Esophagus squamous epithelium (tissue), 4 donors: ENCODE measurements around the gene PIGL.

Source experiments
- CTCF ChIP-seq, 6 experiments: fragments of 450-650 bp in 4 of 6; fragments of 200-600 bp in 2 of 6; sonication (generic) in 2 of 6; IDR thresholded peaks; one replicate each; pipeline ENCODE4 v1.5.1; 2016 to 2019; ENCODE audit warnings: antibody characterized with exemption in 6 of 6, mild to moderate bottlenecking in 4 of 6, moderate library complexity in 4 of 6
- POLR2A ChIP-seq, 4 donors: fragments of 450-650 bp; IDR thresholded peaks; one replicate each; pipeline ENCODE4 v1.6.1; 2017; ENCODE audit warnings: antibody characterized with exemption in 4 of 4, mild to moderate bottlenecking in 4 of 4, moderate library complexity in 3 of 4

DNA sequence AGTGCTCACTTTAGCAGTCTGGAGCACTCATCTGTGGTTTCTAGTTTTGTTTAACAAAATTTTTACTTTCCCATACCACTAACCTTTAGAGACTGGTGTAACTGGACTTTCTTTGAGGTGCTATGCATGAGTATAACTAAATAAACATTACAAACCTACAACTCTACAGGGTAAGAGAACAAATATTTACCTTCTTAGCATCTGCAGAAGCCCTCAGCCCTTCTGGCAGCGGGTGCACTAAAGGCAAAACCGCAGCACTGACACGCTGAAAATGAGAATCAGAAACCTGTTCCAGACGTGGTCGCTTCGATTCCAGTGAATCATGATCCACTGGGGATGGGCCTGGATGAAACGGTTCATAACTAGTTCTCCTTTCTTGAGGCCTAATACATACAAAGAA is 45.4 kb upstream of the PIGL start:
- TF ChIP-seq CTCF (IDR thresholded peaks at IDR 0.05), result no peak
- no peak for TF ChIP-seq POLR2A (IDR thresholded peaks at IDR 0.05)
